A549 (cell line): Measurements from ENCODE around the gene OR2T5. TPM values are rescaled to one million over a fixed set of nuclear protein-coding genes. Genes with fewer than 3 reads are reported as not detected.
"Not testable (repeated sequence)": the region's sequence is repeated elsewhere in the genome, so short reads cannot be mapped to it uniquely, and the experiment has no call there.

Experiments
- ATAC-seq, 2 experiments: fragments of 200-7000 bp in 1 of 2; fragments of >200 bp in 1 of 2; cut with Nextera tagmentation in 1 of 2; cut with Tn5 transposase in 1 of 2; 3 replicates each; pipeline versions ENCODE4 v1.8.0 to v1.9.1; 2018 to 2020; ENCODE audit warnings: mild to moderate bottlenecking in 1 of 2, moderate library complexity in 1 of 2
- CTCF ChIA-PET: fragments of 300-600 bp; sonication (Branson Sonifier 250); formaldehyde crosslinking; extraction: SDS; loops from one replicate; lab custom pipeline; 2021; ENCODE audit warnings: antibody characterized with exemption, inconsistent platforms; lab: Yijun Ruan, JAX
- POLR2A ChIA-PET: fragments of 350-600 bp; formaldehyde crosslinking; extraction: SDS; loops from one replicate; lab custom pipeline; 2021; ENCODE audit warnings: antibody characterized with exemption, inconsistent platforms; lab: Yijun Ruan, JAX
- DNase-seq, 2 experiments: peaks; one replicate each; pipeline versions ENCODE4 v3.0.0 to v3.0.0-alpha.2; 2011 to 2016; ENCODE audit warnings: low read depth in 1 of 2, low spot score in 1 of 2
- FAIRE-seq: peaks from 2 replicates; lab custom pipeline; 2011; peaks lifted over from hg19 to GRCh38; lab: Jason Lieb, UNC
- H3K27ac ChIP-seq, 2 experiments: fragments of >200 bp; sonication (Bioruptor Twin); formaldehyde crosslinking; 3 replicates each; pipeline ENCODE4 v1.5.1; 2016 to 2017
- H3K4me1 ChIP-seq: fragments of >200 bp; sonication (Bioruptor Twin); formaldehyde crosslinking; 3 replicates; pipeline ENCODE4 v1.6.1; 2016
- H3K4me2 ChIP-seq: fragments of >200 bp; sonication (Bioruptor Twin); formaldehyde crosslinking; 3 replicates; pipeline ENCODE4 v1.6.1; 2016
- H3K4me3 ChIP-seq: fragments of >200 bp; sonication (Bioruptor Twin); formaldehyde crosslinking; 3 replicates; pipeline ENCODE4 v1.5.1; 2016
- H3K9me3 ChIP-seq: fragments of >200 bp; sonication (Bioruptor Twin); formaldehyde crosslinking; 3 replicates; pipeline ENCODE4 v1.6.1; 2016
- ELK1 ChIP-seq: fragments of 150-350 bp; IDR thresholded peaks from 2 replicates; pipeline ENCODE4 v1.6.1; 2014; ENCODE audit warnings: low read depth, mild to moderate bottlenecking, low read length
- FOSB ChIP-seq: fragments of 250-450 bp; sonication (Bioruptor Pico); IDR thresholded peaks from 2 replicates; pipeline ENCODE4 v1.5.0; 2020; ENCODE audit warnings: mild to moderate bottlenecking, moderate library complexity
- HOXB5 ChIP-seq: fragments of 250-450 bp; sonication (Bioruptor Pico); IDR thresholded peaks from 2 replicates; pipeline ENCODE4 v1.5.0; 2020; ENCODE audit warnings: mild to moderate bottlenecking, moderate library complexity
- POLR2A ChIP-seq: IDR thresholded peaks from 2 replicates; pipeline ENCODE4 v1.6.1; 2012; ENCODE audit warnings: mild to moderate bottlenecking, low read length
- RFX5 ChIP-seq: fragments of 450-650 bp; IDR thresholded peaks from 2 replicates; pipeline ENCODE4 v1.7.1; 2014; ENCODE audit warnings: antibody characterized with exemption, mild to moderate bottlenecking, moderate library complexity
- TFCP2L1 ChIP-seq: fragments of 250-450 bp; sonication (Bioruptor Pico); IDR thresholded peaks from 2 replicates; pipeline ENCODE4 v1.5.0; 2021; ENCODE audit warnings: mild to moderate bottlenecking
- TP53 ChIP-seq: fragments of 250-450 bp; sonication (Bioruptor Pico); IDR thresholded peaks from 2 replicates; pipeline ENCODE4 v1.5.0; 2021; ENCODE audit warnings: mild to moderate bottlenecking, moderate library complexity
- ZNF302 ChIP-seq: fragments of 250-450 bp; sonication (Bioruptor Pico); IDR thresholded peaks from 2 replicates; pipeline ENCODE4 v1.9.0; 2021; ENCODE audit warnings: inconsistent platforms, mild to moderate bottlenecking, moderate library complexity
- WGBS: methylation state at CpG from one replicate; pipeline ENCODE4 v1.1.6; 2017; ENCODE audit errors: missing lambda C conversion rate; 5-methylcytosine and 5-hydroxymethylcytosine counted together
- polyA plus RNA-seq, 4 experiments: library from polyadenylated mRNA; depleted of rRNA in 3 of 4; stranded (reverse); fragments of >200 nt; fragmentation: RNase III in 1 of 4; extraction: RNeasy Plus Mini Kit Qiagen cat#74134 plus additional on column Dnase treatment in 1 of 4; gene quantifications; 2 replicates in 3 of 4; 3 replicates in 1 of 4; pipeline ENCODE4 v1.2.3, GENCODE V29; 2011 to 2017

Gene OR2T5
- polyA plus RNA-seq, 2 of the 4 experiments (the other 2 are of a cell fraction), result not detected

GRCh38 chr1:248507773-248508172, 19.4 kb downstream of the OR2T5 start, which contains the start of gene OR2G6:
Gene OR2G6, plus strand, starts transcription at chr1:248508073. Its CDS starts 13,574 bp downstream, at chr1:248521647.
- FAIRE-seq, H3K27ac ChIP-seq, CTCF ChIA-PET, POLR2A ChIA-PET, H3K4me3 ChIP-seq, DNase-seq, ATAC-seq, H3K4me1 ChIP-seq, H3K9me3 ChIP-seq, H3K4me2 ChIP-seq: not testable (repeated sequence)
- WGBS, result no CpG with 5 or more reads among the region's 2 CpGs

GRCh38 chr1:248510217-248510616, 21.8 kb downstream of the OR2T5 start:
- H3K27ac ChIP-seq, H3K4me1 ChIP-seq, H3K4me3 ChIP-seq, CTCF ChIA-PET, DNase-seq, H3K9me3 ChIP-seq, ATAC-seq, POLR2A ChIA-PET, H3K4me2 ChIP-seq: not testable (repeated sequence)
- peak; percentile 68 for FAIRE-seq

- TF ChIP-seq ZNF302 (no peak), FOSB (CRISPR knock-in tag) (no peak), TP53 (CRISPR knock-in tag) (no peak), TFCP2L1 (CRISPR knock-in tag) (no peak), HOXB5 (CRISPR knock-in tag) (no peak), POLR2A (no peak), RFX5 (no peak), ELK1 (no peak)
- no peaks in the 10 kb centered on the region for H3K4me1 ChIP-seq
- WGBS, result 11% methylated on average over 12 of the region's 12 CpGs
- no peak overlapping the region for H3K27ac ChIP-seq
- ChIA-PET CTCF (no interaction called here), POLR2A (no interaction called here)
- FAIRE-seq (no peak), ATAC-seq (no peak), DNase-seq (no peak)
- no peak overlapping the region for H3K4me3 ChIP-seq
- 0 out of 3 replicates have a peak, but pooled peaks cover 4% of the 10 kb centered on the region for H3K9me3 ChIP-seq
- H3K4me2 ChIP-seq, result no peak overlapping the region
Observed at GRCh38 chr1:248521856-248522255, 33.5 kb downstream of the OR2T5 start.

- POLR2A ChIA-PET, CTCF ChIA-PET, H3K4me3 ChIP-seq, H3K4me2 ChIP-seq, DNase-seq, H3K27ac ChIP-seq, ATAC-seq, H3K4me1 ChIP-seq, H3K9me3 ChIP-seq: not testable (repeated sequence)
- peak; percentile 80 for FAIRE-seq
Observed at GRCh38 chr1:248537449-248537848, 49.1 kb downstream of the OR2T5 start.

Other genes with a start within 250 kb of the OR2T5 start
- not detected in 2 replicates for gene OR2T33, start 210.6 kb upstream of the OR2T5 start, polyA plus RNA-seq (2011; rRNA removed)
- not detected in 3 replicates for gene OR2T33, start 210.6 kb upstream of the OR2T5 start, polyA plus RNA-seq (2017; fragmentation: RNase III; extraction: RNeasy Plus Mini Kit Qiagen cat#74134 plus additional on column Dnase treatment)
- not detected in 2 replicates for gene OR2T12, start 185.2 kb upstream of the OR2T5 start, polyA plus RNA-seq (2011; rRNA removed)
- gene OR2T12, start 185.2 kb upstream of the OR2T5 start, polyA plus RNA-seq (2017; fragmentation: RNase III; extraction: RNeasy Plus Mini Kit Qiagen cat#74134 plus additional on column Dnase treatment), result not detected in 3 replicates
- gene OR2M7, start 164.0 kb upstream of the OR2T5 start, polyA plus RNA-seq (2011; rRNA removed), result not detected in 2 replicates
- not detected in 3 replicates for gene OR2M7, start 164.0 kb upstream of the OR2T5 start, polyA plus RNA-seq (2017; fragmentation: RNase III; extraction: RNeasy Plus Mini Kit Qiagen cat#74134 plus additional on column Dnase treatment)
- not detected in 2 replicates for gene OR14C36, start 139.8 kb upstream of the OR2T5 start, polyA plus RNA-seq (2011; rRNA removed)
- gene OR14C36, start 139.8 kb upstream of the OR2T5 start, polyA plus RNA-seq (2017; fragmentation: RNase III; extraction: RNeasy Plus Mini Kit Qiagen cat#74134 plus additional on column Dnase treatment), result not detected in 3 replicates
- not detected in 2 replicates for gene OR2T4, start 126.9 kb upstream of the OR2T5 start, polyA plus RNA-seq (2011; rRNA removed)
- gene OR2T4, start 126.9 kb upstream of the OR2T5 start, polyA plus RNA-seq (2017; fragmentation: RNase III; extraction: RNeasy Plus Mini Kit Qiagen cat#74134 plus additional on column Dnase treatment), result not detected in 3 replicates
- not detected in 2 replicates for gene OR2T6, start 112.8 kb upstream of the OR2T5 start, polyA plus RNA-seq (2011; rRNA removed)
- not detected in 3 replicates for gene OR2T6, start 112.8 kb upstream of the OR2T5 start, polyA plus RNA-seq (2017; fragmentation: RNase III; extraction: RNeasy Plus Mini Kit Qiagen cat#74134 plus additional on column Dnase treatment)
- not detected in 2 replicates for gene OR2T1, start 85.5 kb upstream of the OR2T5 start, polyA plus RNA-seq (2011; rRNA removed)
- not detected in 3 replicates for gene OR2T1, start 85.5 kb upstream of the OR2T5 start, polyA plus RNA-seq (2017; fragmentation: RNase III; extraction: RNeasy Plus Mini Kit Qiagen cat#74134 plus additional on column Dnase treatment)
- not detected in 2 replicates for gene OR2T2, start 43.0 kb upstream of the OR2T5 start, polyA plus RNA-seq (2011; rRNA removed)
- gene OR2T2, start 43.0 kb upstream of the OR2T5 start, polyA plus RNA-seq (2017; fragmentation: RNase III; extraction: RNeasy Plus Mini Kit Qiagen cat#74134 plus additional on column Dnase treatment), result not detected in 3 replicates
- not detected in 2 replicates for gene OR2T3, start 15.2 kb upstream of the OR2T5 start, polyA plus RNA-seq (2011; rRNA removed)
- not detected in 3 replicates for gene OR2T3, start 15.2 kb upstream of the OR2T5 start, polyA plus RNA-seq (2017; fragmentation: RNase III; extraction: RNeasy Plus Mini Kit Qiagen cat#74134 plus additional on column Dnase treatment)
- gene OR2G6, start 19.5 kb downstream of the OR2T5 start, polyA plus RNA-seq (2011; rRNA removed), result not detected in 2 replicates
- not detected in 3 replicates for gene OR2G6, start 19.5 kb downstream of the OR2T5 start, polyA plus RNA-seq (2017; fragmentation: RNase III; extraction: RNeasy Plus Mini Kit Qiagen cat#74134 plus additional on column Dnase treatment)
- gene OR2T29, start 74.2 kb downstream of the OR2T5 start, polyA plus RNA-seq (2011; rRNA removed), result not detected in 2 replicates
- not detected in 3 replicates for gene OR2T29, start 74.2 kb downstream of the OR2T5 start, polyA plus RNA-seq (2017; fragmentation: RNase III; extraction: RNeasy Plus Mini Kit Qiagen cat#74134 plus additional on column Dnase treatment)
- gene OR2T34, start 86.2 kb downstream of the OR2T5 start, polyA plus RNA-seq (2011; rRNA removed), result not detected in 2 replicates
- gene OR2T34, start 86.2 kb downstream of the OR2T5 start, polyA plus RNA-seq (2017; fragmentation: RNase III; extraction: RNeasy Plus Mini Kit Qiagen cat#74134 plus additional on column Dnase treatment), result not detected in 3 replicates
- gene OR2T10, start 109.1 kb downstream of the OR2T5 start, polyA plus RNA-seq (2011; rRNA removed), result not detected in 2 replicates
- not detected in 3 replicates for gene OR2T10, start 109.1 kb downstream of the OR2T5 start, polyA plus RNA-seq (2017; fragmentation: RNase III; extraction: RNeasy Plus Mini Kit Qiagen cat#74134 plus additional on column Dnase treatment)
- gene OR2T11, start 146.5 kb downstream of the OR2T5 start, polyA plus RNA-seq (2011; rRNA removed), result not detected in 2 replicates
- not detected in 3 replicates for gene OR2T11, start 146.5 kb downstream of the OR2T5 start, polyA plus RNA-seq (2017; fragmentation: RNase III; extraction: RNeasy Plus Mini Kit Qiagen cat#74134 plus additional on column Dnase treatment)
- not detected in 2 replicates for gene OR2T35, start 156.7 kb downstream of the OR2T5 start, polyA plus RNA-seq (2011; rRNA removed)
- gene OR2T35, start 156.7 kb downstream of the OR2T5 start, polyA plus RNA-seq (2017; fragmentation: RNase III; extraction: RNeasy Plus Mini Kit Qiagen cat#74134 plus additional on column Dnase treatment), result not detected in 3 replicates
- not detected in 2 replicates for gene OR2T27, start 166.9 kb downstream of the OR2T5 start, polyA plus RNA-seq (2011; rRNA removed)
- gene OR2T27, start 166.9 kb downstream of the OR2T5 start, polyA plus RNA-seq (2017; fragmentation: RNase III; extraction: RNeasy Plus Mini Kit Qiagen cat#74134 plus additional on column Dnase treatment), result not detected in 3 replicates
- gene OR14I1, start 214.2 kb downstream of the OR2T5 start, polyA plus RNA-seq (2011; rRNA removed), result not detected in 2 replicates
- gene OR14I1, start 214.2 kb downstream of the OR2T5 start, polyA plus RNA-seq (2017; fragmentation: RNase III; extraction: RNeasy Plus Mini Kit Qiagen cat#74134 plus additional on column Dnase treatment), result not detected in 3 replicates